Fibroblast of skin of right biceps (primary cell): ENCODE results near the gene DDHD1.
"Not testable (repeated sequence)": the region's sequence is repeated elsewhere in the genome, so short reads cannot be mapped to it uniquely, and the experiment has no call there.

ENCODE experiments used
- DNase-seq: peaks from one replicate; pipeline ENCODE4 v3.0.0-alpha.2; 2013

Gene DDHD1

DNA sequence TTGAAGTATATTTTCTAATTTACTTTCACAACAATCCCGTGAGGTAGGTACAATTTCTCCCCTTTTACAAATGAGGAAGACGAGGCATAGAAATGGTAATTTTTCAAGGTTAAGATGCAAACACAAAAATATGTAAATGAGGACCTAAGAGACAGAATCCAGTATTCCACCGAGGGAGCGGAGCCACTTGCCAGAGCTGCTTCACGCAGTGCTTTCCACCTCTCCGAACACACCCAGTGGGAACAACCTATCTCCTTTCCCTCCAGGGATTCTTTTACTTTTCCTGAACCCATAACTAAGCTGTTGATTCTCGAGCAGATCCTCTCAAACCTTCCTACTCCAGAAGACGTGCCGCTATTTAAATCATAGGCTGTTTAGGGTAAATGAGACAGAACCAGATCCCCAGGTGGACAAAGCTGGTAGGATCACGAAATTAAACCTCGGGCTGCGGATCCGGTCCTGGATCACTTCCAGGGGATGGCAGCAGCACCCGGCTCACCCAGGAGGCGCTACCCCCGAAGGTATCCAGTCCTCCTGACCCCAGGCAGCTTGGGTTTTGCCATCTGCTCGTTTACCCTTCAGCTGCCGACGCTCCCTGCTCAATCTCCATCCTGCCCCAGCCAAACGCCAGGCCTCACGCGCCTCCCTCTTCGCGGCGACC, 1.5 kb downstream of the DDHD1 start:
- DNase-seq: peak; percentile 47

- DNase-seq: no peak
These were observed 3.3 kb downstream of the DDHD1 start for GRCh38 chr14:53149668-53150316.

- no peak for DNase-seq
These were observed 4.5 kb downstream of the DDHD1 start for GRCh38 chr14:53148671-53149070.

GRCh38 chr14:53147893-53148292, 5.2 kb downstream of the DDHD1 start:
- no peak for DNase-seq

- DNase-seq: no peak
These were observed 5.9 kb downstream of the DDHD1 start for GRCh38 chr14:53147208-53147607.

DNA sequence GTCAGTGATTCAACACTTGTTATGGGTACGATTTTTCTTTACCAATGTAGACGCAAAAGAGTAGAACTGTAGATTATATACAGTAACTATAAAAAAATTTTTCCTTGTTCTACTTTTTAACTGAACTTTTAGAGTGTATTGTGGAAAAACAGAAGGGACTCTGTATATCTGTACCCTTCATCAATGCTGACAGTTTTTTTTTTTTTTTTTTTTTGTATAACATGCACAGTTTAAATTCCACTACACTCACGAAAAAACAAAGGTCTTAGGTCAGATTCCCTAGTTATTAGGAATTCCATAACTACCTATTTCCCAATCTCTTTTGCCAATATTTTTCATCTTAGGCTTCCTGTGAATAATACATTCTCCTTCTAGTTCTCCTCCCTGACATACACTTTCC, 6.4 kb downstream of the DDHD1 start:
- no peak for DNase-seq

DNA sequence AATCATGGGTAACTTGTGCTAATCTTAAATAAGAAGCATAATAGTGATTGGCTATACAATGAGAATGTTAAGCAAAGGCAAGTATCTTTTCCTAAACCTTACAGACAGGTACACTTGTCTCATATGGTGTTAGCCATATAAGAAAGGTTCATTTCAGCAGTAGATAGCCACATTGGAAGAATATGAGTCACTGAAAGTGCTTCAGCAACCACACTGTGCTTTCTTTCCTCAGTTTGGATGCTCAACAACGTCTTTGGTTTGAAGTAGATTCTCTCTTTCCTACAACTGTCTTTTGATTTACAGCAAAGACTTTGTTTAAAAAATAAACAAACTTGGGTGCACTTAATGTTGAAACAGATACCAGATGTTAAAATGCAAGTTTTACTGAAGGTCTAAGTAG, 8.9 kb downstream of the DDHD1 start:
- no peak for DNase-seq

GRCh38 chr14:53140585-53140984, 12.5 kb downstream of the DDHD1 start:
- no peak for DNase-seq

DNA sequence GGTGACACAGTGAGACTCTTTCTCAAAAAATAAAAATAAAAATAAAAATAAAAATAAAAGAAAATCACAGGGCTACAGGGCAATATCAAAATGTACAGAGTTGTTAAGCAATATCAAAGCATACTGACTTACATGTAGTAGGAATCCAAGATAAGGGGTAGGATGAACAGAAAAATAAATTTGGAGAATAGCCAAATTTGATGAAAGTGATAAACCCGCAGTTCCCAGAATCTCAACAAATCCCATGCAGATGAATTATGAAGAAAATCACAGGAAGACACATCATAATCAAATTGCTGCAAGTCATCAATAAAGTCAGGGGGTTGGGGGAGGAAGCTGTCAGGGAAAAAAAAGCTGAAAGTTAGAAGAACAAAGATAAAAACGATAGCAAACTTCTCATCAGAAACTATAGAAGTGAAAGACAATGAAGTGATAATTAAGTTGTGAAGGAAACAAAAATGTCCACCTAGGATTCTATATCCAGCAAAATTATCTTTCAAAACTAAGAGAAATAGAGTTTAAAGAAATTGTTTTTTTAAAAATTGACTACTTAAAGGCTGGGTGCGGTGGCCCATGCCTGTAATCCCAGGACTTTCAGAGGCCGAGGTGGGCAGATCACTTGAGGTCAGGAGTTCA, 15.4 kb downstream of the DDHD1 start:
- DNase-seq: no peak

DNA sequence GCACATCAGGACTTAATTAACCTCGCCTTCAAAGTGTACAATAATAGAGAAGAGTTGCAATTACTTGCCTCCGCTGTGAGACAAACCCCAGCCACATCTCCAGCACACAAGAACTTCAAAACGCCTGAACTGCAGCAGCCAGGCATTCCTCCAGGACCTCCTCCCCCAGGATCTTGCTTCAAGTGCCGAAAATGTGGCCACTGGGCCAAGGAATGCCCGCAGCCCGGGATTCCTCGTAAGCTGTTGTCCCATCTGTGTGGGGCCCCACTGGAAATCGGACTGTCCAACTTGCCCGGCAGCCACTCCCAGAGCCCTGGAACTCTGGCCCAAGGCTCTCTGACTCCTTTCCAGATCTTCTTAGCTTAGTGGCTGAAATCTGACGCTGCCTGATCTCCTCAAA, 22.6 kb downstream of the DDHD1 start:
- DNase-seq: not testable (repeated sequence)

DNA sequence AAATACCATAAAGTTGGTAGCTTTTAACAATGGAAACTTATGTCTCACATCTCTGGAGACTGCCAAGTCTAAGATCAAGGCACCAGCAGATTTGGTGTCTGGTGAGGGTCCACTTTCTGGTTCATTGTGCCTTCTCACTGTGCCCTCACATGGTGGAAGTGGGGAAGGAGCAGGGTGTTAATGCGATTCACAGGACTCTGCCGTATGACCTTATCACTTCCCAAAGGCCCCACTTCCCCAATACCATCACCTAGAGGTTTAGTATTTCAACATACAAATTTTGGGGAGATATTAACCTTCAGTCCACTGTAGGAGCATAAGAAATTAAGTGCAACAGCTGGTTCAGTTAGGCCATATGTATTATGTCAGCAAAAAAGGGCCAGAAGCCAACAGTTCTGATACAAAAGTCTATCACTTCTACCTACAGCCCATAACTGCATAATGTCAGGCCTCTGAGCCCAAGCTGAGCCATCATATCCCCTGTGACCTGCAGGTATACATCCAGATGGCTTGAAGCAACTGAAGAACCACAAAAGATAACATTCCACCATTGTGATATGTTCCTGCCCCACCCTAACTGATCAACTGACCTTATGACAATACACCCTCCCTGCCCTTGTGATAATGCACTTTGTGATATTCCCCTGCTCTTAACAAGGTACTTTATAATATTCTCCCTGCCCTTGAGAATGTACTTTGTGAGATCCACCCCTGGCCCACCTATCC, 24.7 kb downstream of the DDHD1 start:
- no peak for DNase-seq

DNA sequence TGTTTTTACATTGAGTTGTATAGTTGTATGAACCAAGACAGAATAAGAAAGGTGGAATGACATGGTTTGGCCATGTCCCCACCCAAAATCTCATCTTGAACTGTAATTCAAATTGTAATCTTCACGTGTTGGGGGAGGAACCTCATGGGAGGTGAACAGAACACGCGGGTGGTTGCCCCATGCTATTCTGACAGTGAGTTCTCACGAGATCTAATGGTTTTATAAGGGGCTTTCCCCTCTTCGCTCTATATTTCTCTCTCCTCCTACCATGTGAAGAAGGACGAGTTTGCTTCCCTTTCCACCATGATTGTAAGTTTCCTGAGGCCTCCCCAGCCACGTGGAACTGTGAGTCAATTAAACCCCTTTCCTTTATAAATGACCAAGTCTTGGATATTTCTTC, 25.3 kb downstream of the DDHD1 start:
- no peak for DNase-seq

GRCh38 chr14:53127151-53127550, 26.0 kb downstream of the DDHD1 start:
- no peak for DNase-seq

DNA sequence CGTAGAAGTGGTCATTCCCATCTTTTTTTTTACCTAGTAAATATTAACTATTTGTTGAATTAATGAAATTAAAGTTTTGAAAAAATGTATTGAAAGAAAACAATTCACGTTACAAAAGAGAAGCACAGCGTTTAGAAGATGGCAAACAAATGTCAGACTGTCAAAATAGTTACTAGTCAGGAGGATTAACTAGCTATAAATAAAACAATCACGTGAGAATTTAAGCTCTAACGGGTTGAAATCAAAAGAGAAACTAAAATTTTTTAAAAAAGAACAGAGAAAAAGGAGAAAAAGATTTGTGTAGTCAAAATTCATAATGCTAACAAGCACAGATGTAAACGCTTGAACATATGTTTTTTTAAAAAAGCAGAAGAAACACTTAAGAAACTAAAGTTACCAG, 26.4 kb downstream of the DDHD1 start:
- DNase-seq: no peak

GRCh38 chr14:53124786-53125185, 28.3 kb downstream of the DDHD1 start:
- DNase-seq: no peak

DNA sequence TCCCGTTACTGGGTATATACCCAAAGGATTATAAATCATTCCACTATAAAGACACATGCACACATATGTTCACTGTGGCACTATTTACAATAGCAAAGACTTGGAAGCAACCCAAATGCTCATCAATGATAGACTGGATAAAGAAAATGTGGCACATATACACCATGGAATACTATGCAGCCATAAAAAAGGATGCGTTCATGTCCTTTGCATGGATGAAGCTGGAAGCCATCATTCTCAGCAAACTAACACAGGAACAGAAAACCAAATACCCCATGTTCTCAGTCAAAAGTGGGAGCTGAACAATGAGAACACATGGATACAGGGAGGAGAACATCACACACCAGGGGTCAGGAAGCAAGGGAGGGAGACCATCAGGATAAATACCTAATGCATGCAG, 31.7 kb downstream of the DDHD1 start:
- DNase-seq: not testable (repeated sequence)

GRCh38 chr14:53117479-53117878, 35.6 kb downstream of the DDHD1 start:
- DNase-seq: not testable (repeated sequence)

GRCh38 chr14:53113989-53114388, 39.1 kb downstream of the DDHD1 start:
- DNase-seq: no peak

DNA sequence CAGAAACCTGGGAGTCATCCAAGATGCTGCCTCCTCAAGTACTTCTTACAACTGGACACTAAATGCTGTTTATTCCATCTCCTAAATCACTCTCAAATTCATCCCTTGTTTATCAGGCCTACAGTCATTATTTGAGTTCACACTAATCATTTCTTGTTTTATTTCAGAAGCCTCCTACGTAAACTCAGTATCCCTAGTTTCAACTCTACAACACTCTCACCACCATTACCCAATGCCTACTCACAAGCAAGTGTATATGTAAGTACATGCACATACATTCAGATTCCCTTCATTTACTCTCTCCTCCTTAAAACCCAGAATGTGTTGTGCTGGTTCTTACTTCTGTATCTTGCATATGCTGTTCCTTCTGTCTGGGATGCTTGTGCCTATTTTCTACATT, 43.0 kb downstream of the DDHD1 start:
- no peak for DNase-seq

DNA sequence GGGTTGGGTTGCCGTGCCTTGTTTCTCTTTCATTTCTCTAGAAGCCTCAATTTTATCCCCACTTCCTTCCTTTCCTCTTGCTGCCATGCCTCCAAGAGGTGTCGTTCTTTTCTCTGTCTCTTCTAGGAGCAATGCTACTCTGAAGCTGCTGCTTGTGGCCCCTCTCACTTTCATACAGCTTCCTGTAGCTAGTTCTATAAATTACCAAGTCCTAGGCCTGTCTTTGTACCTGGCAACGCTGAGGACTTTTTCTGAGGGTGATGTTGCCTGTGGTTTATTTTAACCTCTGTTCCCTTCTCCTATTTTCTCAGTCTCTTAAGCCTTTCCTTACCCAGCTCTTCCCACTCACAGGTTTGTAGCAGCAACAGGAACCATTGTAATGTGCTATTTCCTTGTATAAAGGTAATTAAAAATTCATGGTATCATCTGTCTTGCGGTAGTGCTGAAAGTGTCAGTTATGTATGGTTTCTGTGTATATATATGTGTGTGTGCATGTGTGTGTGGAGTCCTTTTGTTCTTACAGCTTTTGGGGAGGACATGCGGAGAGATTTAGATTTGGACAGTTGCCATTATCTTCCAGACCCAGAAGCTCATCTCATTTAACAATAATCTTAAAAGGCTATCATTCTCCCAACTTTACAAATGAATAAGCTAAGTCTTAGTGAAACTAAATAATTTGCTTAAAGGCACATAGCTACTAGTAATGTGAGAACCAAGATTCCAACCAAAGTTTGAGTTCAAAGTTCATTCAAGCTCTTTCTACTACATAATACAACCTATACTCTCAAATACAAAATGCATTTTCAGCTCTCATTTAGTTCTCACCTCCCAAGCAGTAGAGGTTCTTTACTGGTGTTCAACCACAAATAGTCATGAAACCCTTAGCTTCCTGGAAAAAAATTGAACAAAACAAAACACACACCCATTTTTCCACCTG, 43.8 kb downstream of the DDHD1 start:
- DNase-seq: peak; percentile 16

GRCh38 chr14:53108292-53109104, 44.6 kb downstream of the DDHD1 start:
- DNase-seq: no peak

- DNase-seq: no peak
These were observed 46.4 kb downstream of the DDHD1 start for GRCh38 chr14:53106768-53107167.
